ENCODE results near the gene VASN. TPM values are rescaled to one million over a fixed set of nuclear protein-coding genes. Genes with fewer than 3 reads are reported as not detected.
A peak's percentile ranks its signal among the peaks of the same experiment; 100 is the strongest.
"Not testable (repeated sequence)": the region's sequence is repeated elsewhere in the genome, so short reads cannot be mapped to it uniquely, and the experiment has no call there.

Gene VASN
- total and polyA plus RNA-seq, 8 donors, result 11.3 to 28.3 (median 16.7) TPM

DNA sequence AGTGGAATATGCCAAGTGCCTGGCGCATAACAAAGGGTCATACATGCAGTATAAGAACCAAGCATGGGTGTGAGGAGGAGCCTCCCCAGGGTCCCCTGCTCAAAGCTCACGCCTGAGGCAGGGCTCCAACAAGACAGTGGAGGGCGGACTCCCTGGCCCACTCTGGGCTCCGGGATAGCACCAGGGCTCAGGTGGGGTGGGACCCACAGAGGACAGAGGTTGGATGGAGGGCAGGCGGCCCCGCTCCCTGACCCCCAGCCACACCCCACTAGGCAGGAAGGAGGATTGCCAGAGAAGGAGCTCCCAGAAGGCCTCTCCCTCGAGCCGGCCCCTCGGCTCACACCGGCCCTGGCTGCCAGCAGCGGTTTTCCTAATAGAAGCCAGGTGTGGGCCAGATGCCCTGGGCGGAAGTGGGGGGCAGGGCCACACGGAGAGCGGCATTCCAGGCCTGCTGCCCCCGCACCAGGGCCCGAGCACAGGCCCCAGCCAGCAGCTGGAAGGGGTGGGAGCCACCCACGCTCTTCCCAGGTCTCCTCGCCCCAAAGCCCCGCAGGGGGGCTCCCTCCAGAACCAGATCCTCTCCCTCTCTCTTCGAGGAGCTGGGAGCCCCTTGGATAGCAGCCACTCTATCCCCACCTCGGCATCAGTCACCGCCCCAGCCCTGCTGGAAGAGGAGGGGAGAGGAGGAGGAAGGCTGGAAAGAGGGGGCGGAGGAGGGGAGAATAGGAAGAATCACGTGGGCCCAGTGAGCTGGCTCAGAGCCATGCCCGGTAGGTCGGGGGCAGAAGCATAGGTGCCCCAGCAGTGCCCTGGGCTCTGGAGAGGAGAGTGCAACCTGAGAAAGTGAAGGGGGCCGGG is 21.0 kb downstream of the VASN start:
- H3K36me3 ChIP-seq, result peaks cover 0 to 99% of the 10 kb centered on the region in 2 donors
- TF ChIP-seq, protein P1, sequence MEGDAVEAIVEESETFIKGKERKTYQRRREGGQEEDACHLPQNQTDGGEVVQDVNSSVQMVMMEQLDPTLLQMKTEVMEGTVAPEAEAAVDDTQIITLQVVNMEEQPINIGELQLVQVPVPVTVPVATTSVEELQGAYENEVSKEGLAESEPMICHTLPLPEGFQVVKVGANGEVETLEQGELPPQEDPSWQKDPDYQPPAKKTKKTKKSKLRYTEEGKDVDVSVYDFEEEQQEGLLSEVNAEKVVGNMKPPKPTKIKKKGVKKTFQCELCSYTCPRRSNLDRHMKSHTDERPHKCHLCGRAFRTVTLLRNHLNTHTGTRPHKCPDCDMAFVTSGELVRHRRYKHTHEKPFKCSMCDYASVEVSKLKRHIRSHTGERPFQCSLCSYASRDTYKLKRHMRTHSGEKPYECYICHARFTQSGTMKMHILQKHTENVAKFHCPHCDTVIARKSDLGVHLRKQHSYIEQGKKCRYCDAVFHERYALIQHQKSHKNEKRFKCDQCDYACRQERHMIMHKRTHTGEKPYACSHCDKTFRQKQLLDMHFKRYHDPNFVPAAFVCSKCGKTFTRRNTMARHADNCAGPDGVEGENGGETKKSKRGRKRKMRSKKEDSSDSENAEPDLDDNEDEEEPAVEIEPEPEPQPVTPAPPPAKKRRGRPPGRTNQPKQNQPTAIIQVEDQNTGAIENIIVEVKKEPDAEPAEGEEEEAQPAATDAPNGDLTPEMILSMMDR (IDR thresholded peaks at IDR 0.05), result no peak
- no peak overlapping the region for H3K4me3 ChIP-seq
- ATAC-seq (peak; percentile 47), DNase-seq (peak in 1 of 4 donors; percentile 65)
- H3K27ac ChIP-seq, result peak overlapping the region in 1 of 2 donors; percentile 23
- intact Hi-C loops (cut with DNase I), result no loop called here
- H3K9me3 ChIP-seq, result no peaks in the 10 kb centered on the region
- peaks cover 6 to 9% of the 10 kb centered on the region in 2 donors for H3K4me1 ChIP-seq
- H3K27me3 ChIP-seq, result no peaks in the 10 kb centered on the region

DNA sequence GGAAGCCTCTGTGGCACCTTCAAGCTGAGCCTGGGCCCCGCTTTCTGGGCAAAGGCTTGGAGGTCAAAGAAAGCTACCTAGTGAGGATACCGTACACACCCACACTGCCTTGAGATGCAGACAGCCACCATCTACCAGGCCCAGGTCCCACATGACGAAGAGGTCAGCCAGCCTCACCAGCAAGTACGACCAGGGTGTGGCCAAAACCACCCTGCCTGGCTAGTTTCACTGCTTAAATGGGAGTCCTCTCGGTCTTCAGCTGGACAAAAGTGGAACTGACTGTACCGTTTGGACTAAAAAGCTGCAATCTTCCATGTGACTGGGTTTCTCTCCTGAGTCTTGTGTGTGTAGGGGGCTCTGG is 21.6 kb downstream of the VASN start:
- no peak for DNase-seq
- H3K4me3 ChIP-seq, result no peak overlapping the region
- H3K27ac ChIP-seq, result peak overlapping the region in 1 of 2 donors; percentile 23
- H3K9me3 ChIP-seq, result no peaks in the 10 kb centered on the region
- H3K36me3 ChIP-seq, result peaks cover 0 to 99% of the 10 kb centered on the region in 2 donors
- intact Hi-C loops (cut with DNase I), result no loop called here
- TF ChIP-seq, protein P1 (IDR thresholded peaks at IDR 0.05), result no peak
- H3K27me3 ChIP-seq, result no peaks in the 10 kb centered on the region
- peaks cover 6% of the 10 kb centered on the region in 2 donors for H3K4me1 ChIP-seq
- peak; percentile 76 for ATAC-seq

- intact Hi-C loops (cut with DNase I); DNase-seq; H3K4me3 ChIP-seq; H3K27ac ChIP-seq; ATAC-seq; H3K4me1 ChIP-seq; H3K27me3 ChIP-seq; H3K9me3 ChIP-seq: not testable (repeated sequence)
- H3K36me3 ChIP-seq, result peaks cover 0 to 99% of the 10 kb centered on the region in 2 donors
Measured at GRCh38 chr16:4393850-4394249, 22.2 kb downstream of the VASN start.

- ATAC-seq, result no peak
- peaks cover 6 to 12% of the 10 kb centered on the region in 2 donors for H3K4me1 ChIP-seq
- TF ChIP-seq, protein P1 (IDR thresholded peaks at IDR 0.05), result no peak
- DNase-seq, result no peak
- intact Hi-C loops (cut with DNase I), result no loop called here
- no peaks in the 10 kb centered on the region for H3K9me3 ChIP-seq
- H3K27ac ChIP-seq, result no peak overlapping the region
- H3K27me3 ChIP-seq, result no peaks in the 10 kb centered on the region
- H3K36me3 ChIP-seq, result peaks cover 0 to 98% of the 10 kb centered on the region in 2 donors
- H3K4me3 ChIP-seq, result no peak overlapping the region
Measured at GRCh38 chr16:4395055-4395726, 23.5 kb downstream of the VASN start.

DNA sequence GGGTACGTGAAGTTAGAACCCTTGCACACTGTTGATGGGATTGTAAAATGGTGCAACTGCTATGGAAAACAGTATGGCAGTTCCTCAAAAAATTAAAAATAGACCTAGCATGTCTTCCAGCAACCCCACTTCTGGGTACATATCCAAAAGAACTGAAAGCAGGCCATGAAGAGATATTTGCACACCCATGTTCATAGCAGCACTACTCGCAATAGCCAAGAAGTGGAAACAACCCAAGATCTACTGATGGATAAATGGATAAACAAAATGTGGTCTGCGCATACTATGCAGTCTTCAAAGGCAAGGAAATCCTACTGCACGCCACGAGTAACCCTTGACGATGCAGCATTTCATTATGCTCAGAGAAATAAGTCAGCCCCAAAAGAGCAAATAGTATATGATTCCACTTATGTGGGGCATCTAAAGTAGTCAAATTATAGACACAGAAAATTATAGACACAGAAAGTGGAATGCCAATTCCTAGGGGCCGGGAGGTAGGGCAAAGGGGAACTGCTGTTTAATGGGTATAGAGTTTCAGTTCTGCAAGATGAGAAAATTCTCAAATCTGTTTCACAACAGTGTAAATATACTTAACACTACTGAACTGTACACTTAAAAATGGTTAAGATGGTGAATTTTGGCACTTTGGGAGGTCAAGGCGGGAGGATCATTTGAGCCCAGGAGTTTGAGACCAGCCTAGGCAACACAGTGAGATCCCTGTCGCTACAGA is 27.5 kb downstream of the VASN start:
- no peak for ATAC-seq
- no peak overlapping the region for H3K27ac ChIP-seq
- intact Hi-C loops (cut with DNase I), result no loop called here
- H3K36me3 ChIP-seq, result peaks cover 0 to 99% of the 10 kb centered on the region in 2 donors
- no peaks in the 10 kb centered on the region for H3K9me3 ChIP-seq
- no peaks in the 10 kb centered on the region for H3K27me3 ChIP-seq
- TF ChIP-seq, protein P1 (IDR thresholded peaks at IDR 0.05), result no peak
- DNase-seq, result no peak
- no peak overlapping the region for H3K4me3 ChIP-seq
- H3K4me1 ChIP-seq, result peaks cover 0 to 20% of the 10 kb centered on the region in 2 donors

Measured in left lung (tissue), 10 donors.